Panc1 (cell line): Measurements from ENCODE around the gene POM121.
"Not testable (repeated sequence)": the region's sequence is repeated elsewhere in the genome, so short reads cannot be mapped to it uniquely, and the experiment has no call there.

Experiments
- POLR2AphosphoS5 ChIP-seq: IDR thresholded peaks from 2 replicates; pipeline ENCODE4 v1.6.1; 2012; ENCODE audit warnings: mild to moderate bottlenecking, low read depth, low read length, moderate library complexity
- TF ChIP-seq, protein P1 (sequence below): fragments of 450-650 bp; IDR thresholded peaks from 2 replicates; pipeline ENCODE4 v1.5.1; 2017; ENCODE audit warnings: mild to moderate bottlenecking

DNA sequence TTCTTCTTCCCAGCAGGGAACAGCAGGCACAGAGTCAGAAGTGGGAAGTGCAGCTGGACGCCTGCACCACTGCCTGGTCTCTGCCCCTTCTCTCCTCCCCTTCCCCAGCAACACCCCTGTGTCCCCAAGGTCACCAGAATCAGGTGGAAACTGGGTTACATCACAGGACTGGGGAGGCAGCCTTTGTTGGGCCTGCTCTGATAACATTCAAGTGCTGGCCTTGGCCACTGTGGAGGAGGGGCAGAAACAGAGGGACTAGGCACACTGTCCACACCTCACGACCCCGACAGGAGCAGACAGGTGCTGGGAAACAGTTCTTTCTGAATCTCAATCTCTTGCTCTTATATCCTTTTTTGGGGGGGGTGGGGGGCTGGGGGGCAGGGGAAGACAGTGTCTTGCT lies 42.0 kb downstream of the POM121 start:
- TF ChIP-seq, protein P1, sequence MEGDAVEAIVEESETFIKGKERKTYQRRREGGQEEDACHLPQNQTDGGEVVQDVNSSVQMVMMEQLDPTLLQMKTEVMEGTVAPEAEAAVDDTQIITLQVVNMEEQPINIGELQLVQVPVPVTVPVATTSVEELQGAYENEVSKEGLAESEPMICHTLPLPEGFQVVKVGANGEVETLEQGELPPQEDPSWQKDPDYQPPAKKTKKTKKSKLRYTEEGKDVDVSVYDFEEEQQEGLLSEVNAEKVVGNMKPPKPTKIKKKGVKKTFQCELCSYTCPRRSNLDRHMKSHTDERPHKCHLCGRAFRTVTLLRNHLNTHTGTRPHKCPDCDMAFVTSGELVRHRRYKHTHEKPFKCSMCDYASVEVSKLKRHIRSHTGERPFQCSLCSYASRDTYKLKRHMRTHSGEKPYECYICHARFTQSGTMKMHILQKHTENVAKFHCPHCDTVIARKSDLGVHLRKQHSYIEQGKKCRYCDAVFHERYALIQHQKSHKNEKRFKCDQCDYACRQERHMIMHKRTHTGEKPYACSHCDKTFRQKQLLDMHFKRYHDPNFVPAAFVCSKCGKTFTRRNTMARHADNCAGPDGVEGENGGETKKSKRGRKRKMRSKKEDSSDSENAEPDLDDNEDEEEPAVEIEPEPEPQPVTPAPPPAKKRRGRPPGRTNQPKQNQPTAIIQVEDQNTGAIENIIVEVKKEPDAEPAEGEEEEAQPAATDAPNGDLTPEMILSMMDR = not testable (repeated sequence)
- not testable (repeated sequence) for TF ChIP-seq POLR2AphosphoS5
